22Rv1 (cell line): ENCODE data around the gene WASHC4.

ENCODE experiments used
- CTCF ChIP-seq: fragments of 450-650 bp; IDR thresholded peaks from 2 replicates; pipeline ENCODE4 v1.5.1; 2017; ENCODE audit warnings: mild to moderate bottlenecking
- ZFX ChIP-seq: fragments of 450-650 bp; IDR thresholded peaks from 2 replicates; pipeline ENCODE4 v1.6.1; 2017; ENCODE audit warnings: antibody characterized with exemption, borderline replicate concordance

- TF ChIP-seq CTCF (no peak), ZFX (no peak)
Measured at GRCh38 chr12:105166736-105167135, 59.2 kb downstream of the WASHC4 start.
